ENCODE results near the gene SIGLEC12.

DNA sequence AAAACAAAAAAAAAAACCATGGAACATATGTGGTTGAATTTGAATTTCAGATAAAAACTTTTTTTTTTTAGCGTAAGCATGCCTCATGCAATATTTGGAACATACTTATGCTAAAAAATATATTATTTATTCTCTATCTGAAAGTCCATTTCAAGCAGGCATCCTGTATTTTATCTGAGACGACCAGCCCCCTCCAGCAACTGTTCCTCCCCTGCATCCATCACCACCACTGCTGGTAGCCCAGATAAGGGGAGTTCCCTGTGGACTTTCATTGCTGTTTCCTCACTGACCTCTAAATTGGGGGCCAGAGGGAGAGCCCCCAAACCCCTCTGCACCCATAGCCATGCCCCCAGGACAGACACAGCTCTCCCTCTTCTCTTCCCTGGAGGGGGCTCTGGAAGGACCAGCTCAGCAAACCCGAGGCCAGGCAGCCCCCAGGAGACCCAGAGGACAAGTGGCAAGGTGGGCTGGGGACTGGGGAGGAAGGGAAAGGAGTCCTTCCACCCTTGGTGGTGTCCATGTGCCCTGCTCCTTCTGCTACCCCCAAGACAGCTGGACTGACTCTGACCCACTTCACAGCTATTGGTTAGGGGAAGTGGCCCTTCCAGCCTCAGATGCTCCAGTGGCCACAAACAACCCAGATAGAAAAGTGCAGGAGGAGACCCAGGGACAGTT is 6.6 kb upstream of the SIGLEC12 start:
- TF ChIP-seq, protein P1, sequence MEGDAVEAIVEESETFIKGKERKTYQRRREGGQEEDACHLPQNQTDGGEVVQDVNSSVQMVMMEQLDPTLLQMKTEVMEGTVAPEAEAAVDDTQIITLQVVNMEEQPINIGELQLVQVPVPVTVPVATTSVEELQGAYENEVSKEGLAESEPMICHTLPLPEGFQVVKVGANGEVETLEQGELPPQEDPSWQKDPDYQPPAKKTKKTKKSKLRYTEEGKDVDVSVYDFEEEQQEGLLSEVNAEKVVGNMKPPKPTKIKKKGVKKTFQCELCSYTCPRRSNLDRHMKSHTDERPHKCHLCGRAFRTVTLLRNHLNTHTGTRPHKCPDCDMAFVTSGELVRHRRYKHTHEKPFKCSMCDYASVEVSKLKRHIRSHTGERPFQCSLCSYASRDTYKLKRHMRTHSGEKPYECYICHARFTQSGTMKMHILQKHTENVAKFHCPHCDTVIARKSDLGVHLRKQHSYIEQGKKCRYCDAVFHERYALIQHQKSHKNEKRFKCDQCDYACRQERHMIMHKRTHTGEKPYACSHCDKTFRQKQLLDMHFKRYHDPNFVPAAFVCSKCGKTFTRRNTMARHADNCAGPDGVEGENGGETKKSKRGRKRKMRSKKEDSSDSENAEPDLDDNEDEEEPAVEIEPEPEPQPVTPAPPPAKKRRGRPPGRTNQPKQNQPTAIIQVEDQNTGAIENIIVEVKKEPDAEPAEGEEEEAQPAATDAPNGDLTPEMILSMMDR (conservative IDR thresholded peaks at IDR 0.05; ENCODE audit: low read depth, low read length) = no peak
- no peak for TF ChIP-seq EZH2 (IDR thresholded peaks at IDR 0.05; ENCODE audit: borderline replicate concordance, low read depth, low read length, poor library complexity, severe bottlenecking)
